Memory B cell (primary cell): Measurements from ENCODE around the gene OR13C8.
"Not testable (repeated sequence)": the region's sequence is repeated elsewhere in the genome, so short reads cannot be mapped to it uniquely, and the experiment has no call there.

ENCODE experiments used
- ATAC-seq: fragments of 150-1000 bp; cut with Tn5 transposase; 2 replicates; pipeline ENCODE4 v1.10.0; 2021; ENCODE audit warnings: low read depth, mild to moderate bottlenecking, moderate library complexity
- DNase-seq, 2 donors: peaks; one replicate each; pipeline ENCODE4 v3.0.0; 2022; ENCODE audit warnings: low spot score in 2 of 2
- H3K27ac Mint-ChIP-seq: one replicate; pipeline ENCODE4 v1.8.0; 2022; ENCODE audit warnings: mild to moderate bottlenecking, moderate library complexity, mixed read lengths
- H3K27me3 Mint-ChIP-seq: one replicate; pipeline ENCODE4 v1.8.0; 2022; ENCODE audit warnings: mixed read lengths
- H3K36me3 Mint-ChIP-seq: one replicate; pipeline ENCODE4 v1.8.0; 2022; ENCODE audit warnings: mild to moderate bottlenecking, mixed read lengths
- H3K4me1 Mint-ChIP-seq: one replicate; pipeline ENCODE4 v1.8.0; 2022; ENCODE audit warnings: mixed read lengths
- H3K4me3 Mint-ChIP-seq: one replicate; pipeline ENCODE4 v1.8.0; 2022; ENCODE audit warnings: mild to moderate bottlenecking, moderate library complexity, mixed read lengths
- H3K9me3 Mint-ChIP-seq: one replicate; pipeline ENCODE4 v1.8.0; 2022; ENCODE audit warnings: mixed read lengths

The OR13C8 gene

DNA sequence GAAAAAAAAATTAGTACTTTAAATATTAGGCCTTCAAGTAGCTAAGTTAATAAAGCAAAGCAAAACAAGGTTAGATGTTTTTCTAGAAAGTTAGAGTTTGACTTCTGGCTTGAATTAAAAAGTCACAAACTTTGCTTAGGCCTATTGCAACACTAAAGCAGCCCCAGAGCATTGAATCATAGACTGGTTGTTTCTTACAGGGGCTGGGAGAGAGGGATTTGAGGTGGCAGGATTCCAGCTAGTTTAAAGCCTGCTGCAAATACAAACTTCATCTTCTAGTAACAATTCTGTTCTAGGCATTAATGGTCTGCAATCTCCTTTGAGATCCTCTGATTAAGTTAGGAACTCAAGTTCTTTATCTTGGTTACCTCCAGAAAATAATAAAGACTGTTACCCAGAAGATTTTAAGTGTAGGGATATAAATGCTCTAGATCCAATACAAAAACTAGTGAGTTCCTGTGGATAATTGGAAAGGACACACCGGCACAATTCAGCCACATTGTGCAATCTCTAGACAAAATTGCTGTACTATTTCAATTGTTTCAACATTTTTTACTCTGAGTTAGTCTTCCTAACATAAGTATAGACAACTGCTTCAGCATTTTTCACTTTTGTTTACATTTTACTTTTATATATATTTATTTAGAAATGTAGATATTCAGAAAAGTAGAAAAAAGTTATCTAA lies 17.7 kb downstream of the OR13C8 start:
- ATAC-seq (no peak), DNase-seq (no peak)
- Mint-ChIP-seq H3K36me3 (no peaks in the 10 kb centered on the region), H3K9me3 (no peaks in the 10 kb centered on the region), H3K4me3 (no peak overlapping the region), H3K4me1 (no peaks in the 10 kb centered on the region), H3K27me3 (peaks cover 2% of the 10 kb centered on the region), H3K27ac (no peak overlapping the region)

DNA sequence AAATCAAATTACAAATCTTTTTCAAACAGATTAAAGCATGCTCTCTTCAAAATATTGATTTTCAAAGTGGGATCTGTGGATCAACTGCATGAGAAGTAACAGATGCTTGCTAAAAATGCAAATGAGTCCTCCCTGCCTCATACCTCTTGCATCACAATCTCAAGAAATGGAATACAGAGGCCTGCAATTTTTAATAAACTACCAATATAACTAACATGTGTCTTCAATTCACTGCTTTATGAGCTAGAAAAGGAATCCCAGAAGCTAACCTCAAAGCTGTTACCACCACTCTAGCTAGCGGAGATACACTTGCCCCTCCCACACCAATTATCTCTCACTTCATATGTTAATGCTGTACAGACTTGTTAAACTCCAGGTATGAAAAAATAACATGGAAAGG lies 20.7 kb downstream of the OR13C8 start:
- no peaks in the 10 kb centered on the region for H3K4me1 Mint-ChIP-seq
- peaks cover 2% of the 10 kb centered on the region for H3K27me3 Mint-ChIP-seq

DNA sequence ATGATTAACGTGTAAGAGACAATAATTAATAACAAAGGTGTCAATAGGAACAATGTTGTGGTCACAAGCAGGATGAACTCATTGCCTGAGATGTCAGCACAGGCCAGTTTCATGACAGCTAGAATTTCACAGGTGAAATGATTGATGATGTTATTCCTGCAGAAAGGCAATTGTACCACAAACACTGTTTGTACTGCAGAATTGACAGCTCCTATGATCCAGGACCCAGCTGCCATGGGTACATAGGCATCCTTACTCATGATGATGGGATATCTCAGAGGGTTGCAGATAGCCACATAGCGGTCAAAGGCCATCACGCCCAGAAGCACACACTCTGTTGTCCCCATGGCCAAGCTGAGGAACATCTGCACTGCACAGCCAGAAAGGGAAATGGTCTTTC lies 29.8 kb downstream of the OR13C8 start:
- ATAC-seq, H3K4me3 Mint-ChIP-seq, DNase-seq, H3K27ac Mint-ChIP-seq, H3K9me3 Mint-ChIP-seq, H3K27me3 Mint-ChIP-seq, H3K36me3 Mint-ChIP-seq, H3K4me1 Mint-ChIP-seq: not testable (repeated sequence)

More for the DNA sequence above, 20.7 kb downstream of the OR13C8 start:
- Mint-ChIP-seq H3K36me3 (no peaks in the 10 kb centered on the region), H3K9me3 (peaks cover 7% of the 10 kb centered on the region), H3K4me3 (no peak overlapping the region), H3K27ac (no peak overlapping the region)
- ATAC-seq (no peak), DNase-seq (no peak)

DNA sequence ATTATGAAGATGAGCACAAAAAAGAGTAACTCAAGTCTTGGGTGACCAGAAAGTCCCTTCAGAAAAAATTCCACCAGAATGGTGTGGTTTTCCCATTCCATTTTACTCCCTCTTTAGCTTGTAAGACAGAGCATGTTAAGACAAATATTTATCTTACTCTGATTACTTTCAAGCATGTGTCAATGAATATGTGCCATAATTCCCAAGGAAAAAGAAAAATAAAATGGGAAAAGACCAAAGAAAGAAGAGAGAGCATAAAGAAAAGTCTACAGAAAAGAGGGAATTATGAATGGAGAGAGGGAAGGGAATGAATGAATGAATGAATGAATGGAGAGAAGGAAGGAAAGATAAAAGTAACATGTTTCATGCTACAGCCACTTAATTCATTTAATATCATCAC lies 30.3 kb downstream of the OR13C8 start, which contains the start of gene OR13C5:
Gene OR13C5 (minus strand): TSS at position 101 of the 400 bp plus-strand sequence. CDS start 0 bp downstream, at position 101.
- not testable (repeated sequence) for H3K4me3 Mint-ChIP-seq, H3K36me3 Mint-ChIP-seq, DNase-seq, H3K4me1 Mint-ChIP-seq, H3K27me3 Mint-ChIP-seq, ATAC-seq, H3K27ac Mint-ChIP-seq, H3K9me3 Mint-ChIP-seq

DNA sequence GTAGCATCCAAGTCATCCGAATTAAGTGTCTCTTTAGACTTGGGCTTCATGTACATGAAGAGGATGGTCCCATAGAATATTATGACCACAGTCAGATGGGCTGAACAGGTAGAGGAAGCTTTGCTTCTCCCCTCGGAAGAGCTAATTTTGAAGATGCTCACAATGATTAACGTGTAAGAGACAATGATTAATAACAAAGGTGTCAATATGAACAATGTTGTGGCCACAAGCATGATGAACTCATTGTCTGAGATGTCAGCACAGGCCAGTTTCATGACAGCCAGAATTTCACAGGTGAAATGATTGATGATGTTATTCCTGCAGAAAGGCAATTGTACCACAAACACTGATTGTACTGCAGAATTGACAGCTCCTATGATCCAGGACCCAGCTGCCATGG lies 35.8 kb downstream of the OR13C8 start:
- Mint-ChIP-seq H3K36me3 (no peaks in the 10 kb centered on the region), H3K9me3 (no peaks in the 10 kb centered on the region), H3K4me3 (no peak overlapping the region), H3K27ac (no peak overlapping the region), H3K4me1 (no peaks in the 10 kb centered on the region), H3K27me3 (no peaks in the 10 kb centered on the region)
- no peak for DNase-seq
- no peak for ATAC-seq

DNA sequence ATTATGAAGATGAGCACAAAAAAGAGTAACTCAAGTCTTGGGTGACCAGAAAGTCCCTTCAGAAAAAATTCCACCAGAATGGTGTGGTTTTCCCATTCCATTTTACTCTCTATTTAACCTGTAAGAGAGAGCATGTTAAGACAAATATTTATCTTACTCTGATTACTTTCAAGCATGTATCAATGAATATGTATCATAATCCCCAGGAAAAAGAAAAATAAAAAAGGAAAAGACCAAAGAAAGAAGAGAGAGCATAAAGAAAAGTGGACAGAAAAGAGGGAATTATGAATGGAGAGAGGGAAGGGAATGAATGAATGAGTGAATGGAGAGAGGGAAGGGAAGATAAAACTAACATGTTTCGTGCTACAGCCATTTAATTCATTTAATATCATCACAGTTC lies 36.6 kb downstream of the OR13C8 start, which contains the start of gene OR13C2:
Gene OR13C2 (minus strand): TSS at position 101 of the 400 bp plus-strand sequence. CDS start 0 bp downstream, at position 101.
- H3K36me3 Mint-ChIP-seq, H3K4me3 Mint-ChIP-seq, H3K27me3 Mint-ChIP-seq, H3K4me1 Mint-ChIP-seq, DNase-seq, H3K9me3 Mint-ChIP-seq, H3K27ac Mint-ChIP-seq, ATAC-seq: not testable (repeated sequence)

DNA sequence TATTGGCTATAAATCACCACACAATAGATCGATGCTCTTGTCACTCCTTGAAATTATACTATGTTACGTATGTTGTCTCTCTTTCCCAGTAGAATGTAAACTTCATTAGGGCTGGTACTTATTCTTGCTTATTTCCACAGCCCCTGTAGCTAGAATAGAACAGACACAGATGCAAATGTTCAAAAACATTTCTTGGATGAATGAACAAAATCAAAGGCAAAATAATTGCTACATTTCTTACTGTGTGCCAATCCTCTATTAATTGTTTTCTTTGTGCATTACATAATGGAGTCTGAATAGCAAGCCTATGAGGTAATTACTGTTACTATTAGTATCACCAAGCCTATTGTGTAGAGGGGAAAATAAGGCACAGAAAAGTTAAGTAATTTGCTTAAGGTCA lies 37.2 kb downstream of the OR13C8 start:
- no peaks in the 10 kb centered on the region for H3K9me3 Mint-ChIP-seq
- DNase-seq (no peak), ATAC-seq (no peak)
- no peak overlapping the region for H3K27ac Mint-ChIP-seq
- H3K4me3 Mint-ChIP-seq: no peak overlapping the region
- no peaks in the 10 kb centered on the region for H3K4me1 Mint-ChIP-seq
- no peaks in the 10 kb centered on the region for H3K36me3 Mint-ChIP-seq
- no peaks in the 10 kb centered on the region for H3K27me3 Mint-ChIP-seq

DNA sequence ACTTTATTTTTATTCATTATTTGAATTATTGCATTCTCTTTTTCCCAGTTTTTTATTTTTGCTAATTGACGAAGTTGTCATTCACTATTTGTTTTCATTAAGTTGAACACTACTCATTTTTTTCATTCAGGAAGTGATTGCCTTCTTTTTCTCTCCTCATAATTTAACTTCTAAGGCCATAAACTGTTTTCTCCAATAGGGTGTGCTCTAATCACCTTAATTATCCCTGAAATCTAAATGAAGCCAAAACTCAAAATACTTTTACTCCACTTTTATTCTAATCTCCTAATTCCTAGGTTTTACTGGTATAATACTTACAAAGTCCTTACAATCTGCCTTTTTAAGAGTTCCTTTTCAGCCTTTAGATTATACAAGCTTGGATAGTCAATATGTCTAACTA lies 39.4 kb downstream of the OR13C8 start:
- DNase-seq (no peak), ATAC-seq (no peak)
- no peaks in the 10 kb centered on the region for H3K9me3 Mint-ChIP-seq
- H3K27me3 Mint-ChIP-seq: peaks cover 1% of the 10 kb centered on the region
- H3K4me1 Mint-ChIP-seq: no peaks in the 10 kb centered on the region
- no peak overlapping the region for H3K27ac Mint-ChIP-seq
- H3K4me3 Mint-ChIP-seq: no peak overlapping the region
- H3K36me3 Mint-ChIP-seq: no peaks in the 10 kb centered on the region

DNA sequence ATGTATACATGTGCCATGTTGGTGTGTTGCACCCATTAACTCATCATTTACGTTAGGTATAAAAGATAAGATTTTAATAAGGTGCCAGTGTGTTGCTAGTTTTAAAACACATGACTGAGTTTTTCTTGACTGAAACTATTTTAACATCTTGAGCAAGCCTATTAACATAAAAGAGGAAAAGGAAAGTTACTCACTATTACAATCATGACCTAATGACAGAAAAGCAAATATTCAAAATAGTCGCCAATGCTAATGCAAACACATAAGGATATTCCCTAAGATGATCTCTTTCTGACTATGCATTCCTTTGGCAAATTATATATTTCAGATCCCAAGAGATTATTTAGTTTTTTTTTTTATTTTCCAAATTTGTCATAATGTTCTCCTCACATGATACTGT lies 42.2 kb downstream of the OR13C8 start:
- Mint-ChIP-seq H3K36me3 (no peaks in the 10 kb centered on the region), H3K9me3 (no peaks in the 10 kb centered on the region), H3K4me3 (no peak overlapping the region), H3K27ac (no peak overlapping the region), H3K27me3 (peaks cover 1% of the 10 kb centered on the region), H3K4me1 (no peaks in the 10 kb centered on the region)
- no peak for ATAC-seq
- no peak for DNase-seq

DNA sequence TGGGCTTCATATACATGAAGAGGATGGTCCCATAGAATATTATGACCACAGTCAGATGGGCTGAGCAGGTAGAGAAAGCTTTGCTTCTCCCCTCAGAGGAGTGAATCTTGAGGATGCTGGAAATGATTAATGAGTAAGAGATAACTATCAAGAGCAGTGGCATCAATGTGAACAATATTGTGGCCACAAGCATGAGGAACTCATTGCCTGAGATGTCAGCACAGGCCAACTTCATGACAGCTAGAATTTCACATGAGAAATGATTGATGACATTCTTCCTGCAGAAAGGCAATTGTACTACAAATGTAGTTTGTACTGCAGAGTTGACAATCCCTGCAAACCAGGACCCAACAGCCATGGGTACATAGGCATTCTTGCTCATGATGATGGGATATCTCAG lies 48.5 kb downstream of the OR13C8 start:
- ATAC-seq: no peak

DNA sequence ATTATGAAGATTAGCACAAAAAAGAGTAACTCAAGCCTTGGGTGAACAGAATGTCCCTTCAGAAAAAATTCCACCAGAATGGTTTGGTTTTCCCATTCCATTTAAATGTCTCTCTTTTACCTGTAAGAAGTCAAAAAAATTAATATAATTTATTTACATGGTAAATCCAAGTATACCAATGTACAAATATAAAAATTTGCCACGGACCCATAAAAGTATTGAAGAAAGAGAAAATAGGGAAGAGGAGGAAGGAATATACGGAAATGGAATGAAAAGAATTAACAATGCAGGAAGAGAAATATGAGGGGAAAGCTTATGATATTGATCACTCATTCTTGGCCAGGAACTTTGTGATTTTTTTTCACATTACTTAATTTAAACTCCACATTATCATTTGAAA lies 49.1 kb downstream of the OR13C8 start, which contains the start of gene OR13C9:
Gene OR13C9 (minus strand): TSS at position 101 of the 400 bp plus-strand sequence. CDS start 0 bp downstream, at position 101.
- Mint-ChIP-seq H3K4me3 (no peak within 1 kb of the TSS), H3K9me3 (no peaks in the 10 kb centered on the region), H3K4me1 (no peaks in the 10 kb centered on the region), H3K27ac (no peak within 1 kb of the TSS), H3K36me3 (no peaks in the 10 kb centered on the region), H3K27me3 (no peaks in the 10 kb centered on the region)
- DNase-seq (no peak), ATAC-seq (no peak)

More for the DNA sequence above, 48.5 kb downstream of the OR13C8 start:
- Mint-ChIP-seq H3K9me3 (no peaks in the 10 kb centered on the region), H3K27me3 (peaks cover 1% of the 10 kb centered on the region), H3K36me3 (no peaks in the 10 kb centered on the region), H3K27ac (no peak overlapping the region), H3K4me1 (no peaks in the 10 kb centered on the region), H3K4me3 (no peak overlapping the region)
- no peak for DNase-seq
